HepG2 (cell line): ENCODE results near the gene ATP6V1G2. TPM values are rescaled to one million over a fixed set of nuclear protein-coding genes. Genes with fewer than 3 reads are reported as not detected.

Experiments
- ATAC-seq: fragments of 200-7000 bp; cut with Tn5 transposase; 3 replicates; pipeline ENCODE4 v1.9.1; 2020; ENCODE audit warnings: mild to moderate bottlenecking, moderate library complexity
- BruUV-seq: library from RNA; stranded (reverse); fragments of 400-500 nt; replicated peaks from 2 replicates; lab custom pipeline; 2021; lab: Mats Ljungman, UMichigan
- CTCF ChIA-PET: fragments of 300-600 bp; formaldehyde crosslinking; extraction: SDS; loops from one replicate; lab custom pipeline; 2021; ENCODE audit warnings: low total read pairs, inconsistent platforms, low intra/inter-chr PET ratio; lab: Yijun Ruan, JAX
- POLR2A ChIA-PET: fragments of 350-600 bp; sonication (Branson Sonifier 250); formaldehyde crosslinking; loops from one replicate; lab custom pipeline; 2020; ENCODE audit warnings: antibody characterized with exemption, inconsistent platforms; lab: Yijun Ruan, JAX
- DNase-seq: peaks from one replicate; pipeline ENCODE4 v3.0.0-alpha.2; 2015; ENCODE audit warnings: low spot score
- FAIRE-seq: peaks from 3 replicates; lab custom pipeline; 2011; peaks lifted over from hg19 to GRCh38; lab: Jason Lieb, UNC
- H2AFZ ChIP-seq: one replicate; pipeline ENCODE4 v1.6.1; 2011; ENCODE audit warnings: low read length, inconsistent platforms
- H3K27ac ChIP-seq: fragments of 300-600 bp; 3 replicates; pipeline ENCODE4 v1.8.0; 2011; ENCODE audit warnings: mixed run types, mild to moderate bottlenecking, mixed read lengths, low read length, inconsistent platforms; ENCODE audit not compliant: insufficient read depth; ENCODE audit errors: extremely low read length
- H3K27me3 ChIP-seq, 2 experiments: fragments of 200-600 bp in 1 of 2; 2 replicates in 1 of 2; 3 replicates in 1 of 2; pipeline versions ENCODE4 v1.6.0 to v1.8.0; 2011; ENCODE audit warnings: low read length in 2 of 2, mild to moderate bottlenecking in 2 of 2, moderate library complexity in 2 of 2, inconsistent platforms in 1 of 2; ENCODE audit not compliant: insufficient read depth in 2 of 2, control insufficient read depth in 1 of 2
- H3K36me3 ChIP-seq, 2 experiments: fragments of 200-600 bp in 1 of 2; replicated peaks in 1 of 2; 2 replicates in 1 of 2; 3 replicates in 1 of 2; pipeline versions ENCODE4 v1.5.1 to v1.8.0; 2011; ENCODE audit warnings: low read length in 2 of 2, inconsistent platforms in 1 of 2; ENCODE audit not compliant: insufficient read depth in 2 of 2, control insufficient read depth in 1 of 2
- H3K4me1 ChIP-seq: 2 replicates; pipeline ENCODE4 v1.5.1; 2012; ENCODE audit warnings: low read length, inconsistent platforms; ENCODE audit not compliant: insufficient read depth
- H3K4me2 ChIP-seq: 2 replicates; pipeline ENCODE4 v1.6.0; 2011; ENCODE audit warnings: low read depth, low read length, inconsistent platforms
- H3K4me3 ChIP-seq, 3 experiments: fragments of 200-600 bp in 1 of 3; sonication (generic), shearing (Covaris generic) in 1 of 3; replicated peaks in 1 of 3; 2 replicates each; pipeline ENCODE4 v1.5.1; 2011 to 2016; ENCODE audit warnings: low read length in 3 of 3, inconsistent platforms in 2 of 3, low read depth in 2 of 3, mild to moderate bottlenecking in 2 of 3, control low read depth in 1 of 3, mixed read lengths in 1 of 3; ENCODE audit not compliant: insufficient read depth in 1 of 3
- H3K79me2 ChIP-seq: one replicate; pipeline ENCODE4 v1.6.1; 2011; ENCODE audit warnings: low read length, inconsistent platforms; ENCODE audit not compliant: insufficient read depth
- H3K9ac ChIP-seq: 2 replicates; pipeline ENCODE4 v1.6.0; 2011; ENCODE audit warnings: mild to moderate bottlenecking, low read depth, low read length, inconsistent platforms; ENCODE audit not compliant: insufficient read depth
- H3K9me3 ChIP-seq: 2 replicates; pipeline ENCODE4 v1.5.1; 2012; ENCODE audit warnings: mild to moderate bottlenecking, low read length
- H4K20me1 ChIP-seq: 2 replicates; pipeline ENCODE4 v1.6.0; 2011; ENCODE audit warnings: inconsistent platforms, mild to moderate bottlenecking, low read length, moderate library complexity; ENCODE audit not compliant: insufficient read depth
- CHCHD3 ChIP-seq: sonication (generic); formaldehyde crosslinking; IDR thresholded peaks from 2 replicates; pipeline ENCODE4 v1.8.0; 2022; ENCODE audit warnings: mild to moderate bottlenecking, missing genetic modification reagents, moderate library complexity
- DMAP1 ChIP-seq: IDR thresholded peaks from 2 replicates; pipeline ENCODE4 v1.6.1; 2016
- E2F1 ChIP-seq: sonication (generic); formaldehyde crosslinking; IDR thresholded peaks from 2 replicates; pipeline ENCODE4 v1.5.0; 2020; ENCODE audit warnings: missing genetic modification reagents
- HNF1B ChIP-seq: sonication (generic); formaldehyde crosslinking; IDR thresholded peaks from 2 replicates; pipeline ENCODE4 v1.5.1; 2020; ENCODE audit warnings: mild to moderate bottlenecking, moderate library complexity, missing genetic modification reagents
- PAXIP1 ChIP-seq: sonication (generic); formaldehyde crosslinking; conservative IDR thresholded peaks from 2 replicates; pipeline ENCODE4 v1.4.0; 2020; ENCODE audit warnings: mild to moderate bottlenecking, missing genetic modification reagents, moderate library complexity
- POLR2A ChIP-seq, 2 experiments: IDR thresholded peaks; 2 replicates each; pipeline ENCODE4 v1.6.1; 2011; ENCODE audit warnings: low read depth in 2 of 2, low read length in 2 of 2, mild to moderate bottlenecking in 1 of 2, moderate library complexity in 1 of 2; ENCODE audit not compliant: insufficient read depth in 1 of 2
- PTBP1 ChIP-seq: fragments of 200-400 bp; formaldehyde crosslinking; IDR thresholded peaks from 2 replicates; pipeline ENCODE4 v1.6.1; 2018; ENCODE audit warnings: low read length, low read depth; ENCODE audit not compliant: poor library complexity, severe bottlenecking
- RBM22 ChIP-seq: fragments of 200-400 bp; formaldehyde crosslinking; optimal IDR thresholded peaks from 2 replicates; pipeline ENCODE3; 2017; ENCODE audit warnings: mild to moderate bottlenecking, low read length, moderate library complexity
- SAP130 ChIP-seq: IDR thresholded peaks from 2 replicates; pipeline ENCODE4 v1.6.1; 2016; ENCODE audit warnings: low read depth
- SIX1 ChIP-seq: sonication (generic); formaldehyde crosslinking; IDR thresholded peaks from 2 replicates; pipeline ENCODE4 v1.4.0; 2020; ENCODE audit warnings: missing genetic modification reagents, borderline replicate concordance
- ZBTB20 ChIP-seq: sonication (generic); formaldehyde crosslinking; IDR thresholded peaks from 2 replicates; pipeline ENCODE4 v1.8.1; 2023; ENCODE audit warnings: missing genetic modification reagents, low read depth, mild to moderate bottlenecking, borderline replicate concordance
- ZNF230 ChIP-seq: sonication (generic); formaldehyde crosslinking; IDR thresholded peaks from 2 replicates; pipeline ENCODE4 v1.4.0; 2020; ENCODE audit warnings: mild to moderate bottlenecking, missing genetic modification reagents
- ZNF296 ChIP-seq: sonication (generic); formaldehyde crosslinking; conservative IDR thresholded peaks from 2 replicates; pipeline ENCODE4 v1.5.0; 2020; ENCODE audit warnings: mild to moderate bottlenecking, missing genetic modification reagents
- ZNF317 ChIP-seq: sonication (generic); formaldehyde crosslinking; IDR thresholded peaks from 2 replicates; pipeline ENCODE4 v1.5.0; 2020; ENCODE audit warnings: mild to moderate bottlenecking, missing genetic modification reagents
- ZNF343 ChIP-seq: sonication (generic); formaldehyde crosslinking; IDR thresholded peaks from 2 replicates; pipeline ENCODE4 v1.4.0; 2020; ENCODE audit warnings: mild to moderate bottlenecking, missing genetic modification reagents
- ZNF563 ChIP-seq: sonication (generic); formaldehyde crosslinking; IDR thresholded peaks from 2 replicates; pipeline ENCODE4 v1.8.0; 2022; ENCODE audit warnings: mild to moderate bottlenecking, moderate library complexity, missing genetic modification reagents
- ZNF768 ChIP-seq: sonication (generic); formaldehyde crosslinking; IDR thresholded peaks from 2 replicates; pipeline ENCODE4 v1.4.0; 2020; ENCODE audit warnings: missing genetic modification reagents
- WGBS: methylation state at CpG from one replicate; pipeline ENCODE4 v1.1.6; 2017; ENCODE audit warnings: low lambda C conversion rate; 5-methylcytosine and 5-hydroxymethylcytosine counted together
- in situ Hi-C: cut with HindIII; loops from 2 replicates; pipeline ENCODE4 v1.10.0; 2017; ENCODE audit warnings: low pct_unique_long_range_greater_than_20kb; ENCODE audit not compliant: extremely low pct_ligation_motif_present
- intact Hi-C: fragments of 100-400 bp; cut with micrococcal nuclease; formaldehyde crosslinking; loops from one replicate; pipeline ENCODE4 v1.10.0; 2022; ENCODE audit not compliant: unreplicated experiment
- polyA plus RNA-seq, 8 experiments: library from polyadenylated mRNA; depleted of rRNA in 3 of 8; stranded (reverse) in 7 of 8; unstranded in 1 of 8; fragments of >200 nt; fragmentation: Illumina TruSeq in 4 of 8; extraction: Trizol in 4 of 8; gene quantifications; 2 replicates each; pipeline versions ENCODE4 v1.2.1 to v1.2.3, GENCODE V29; 2011 to 2016; ENCODE audit warnings: low read depth in 4 of 8, missing spikeins in 1 of 8, mixed read lengths in 1 of 8; ENCODE audit not compliant: insufficient read depth in 1 of 8
- total RNA-seq, 5 experiments: library from RNA; depleted of rRNA; stranded (reverse); fragments of >200 nt; fragmentation: Illumina TruSeq; extraction: Trizol; gene quantifications; 2 replicates each; pipeline ENCODE4 v1.2.3, GENCODE V29; 2016; ENCODE audit warnings: low read depth in 1 of 5

The ATP6V1G2 gene
- total and polyA plus RNA-seq, 2 of the 13 experiments (the other 11 are each of a cell fraction or from before 2014, with no cell fraction given): 0.27 to 0.83 TPM

- TF ChIP-seq RBM22 (peak; percentile 91), ZNF768 (CRISPR knock-in tag) (0 out of 2 replicates have a peak, but pooled peaks have one; percentile 45), HNF1B (CRISPR knock-in tag) (no peak; the same call in 1 of the 2 replicates)
Observed at GRCh38 chr6:31528821-31529328, 17.5 kb downstream of the ATP6V1G2 start, which contains the start of gene MCCD1 (continued).

- Histone ChIP-seq H3K79me2 (no peaks in the 10 kb centered on the region), H3K4me3 (no peak overlapping the region), H3K4me1 (peaks cover 75% of the 10 kb centered on the region), H3K4me2 (no peak overlapping the region), H2AFZ (no peak overlapping the region), H3K27me3 (no peaks in the 10 kb centered on the region), H3K27ac (peak overlapping the region; percentile 68), H3K9me3 (no peaks in the 10 kb centered on the region), H3K9ac (no peak overlapping the region), H4K20me1 (peaks cover 26% of the 10 kb centered on the region), H3K36me3 (peaks cover 22 to 35% of the 10 kb centered on the region in 2 experiments)
- peak; percentile 54 for DNase-seq
- intact Hi-C loops: loop anchor here (2.0 kb wide), 1 partner anchor 32 kb away; no protein-coding TSS in a partner anchor
- FAIRE-seq: no peak
- BruUV-seq: no TSS peak
- ChIA-PET CTCF (no interaction called here), POLR2A (interaction anchor here (0.8 to 8.3 kb wide), 6 partner anchors 8 to 66 kb away, joined by 3 to 123 read pairs (median 6); partner anchors contain the start of genes DDX39B and MICB)
- in situ Hi-C loops: loop anchor here (5.0 kb wide), 1 partner anchor 36 kb away; no protein-coding TSS in a partner anchor
- peak; percentile 48 for ATAC-seq
- WGBS: 71% methylated on average over 4 of the region's 4 CpGs
- peak; percentile 82; the same call in 1 of the 2 replicates for TF ChIP-seq SIX1 (CRISPR knock-in tag)
- no peak for TF ChIP-seq SAP130 (CRISPR knock-in tag)
- TF ChIP-seq ZBTB20 (CRISPR knock-in tag): 0 out of 2 replicates have a peak, but pooled peaks have one; percentile 46
- TF ChIP-seq ZNF230 (CRISPR knock-in tag): 0 out of 2 replicates have a peak, but pooled peaks have one; percentile 51
- no peak for TF ChIP-seq ZNF296 (CRISPR knock-in tag)
- TF ChIP-seq E2F1 (CRISPR knock-in tag): no peak
- TF ChIP-seq CHCHD3 (CRISPR knock-in tag): no peak
- no peak for TF ChIP-seq ZNF563
- TF ChIP-seq ZNF343 (CRISPR knock-in tag): no peak
- TF ChIP-seq PAXIP1: no peak
- TF ChIP-seq PTBP1: no peak
- TF ChIP-seq POLR2A (IDR thresholded peaks at IDR 0.05; ENCODE audit: insufficient read depth in 1 of 2, low read depth in 2 of 2, low read length in 2 of 2): 0 out of 4 replicates have a peak, but pooled peaks of 1 of the 2 experiments have one; percentile 5
- no peak for TF ChIP-seq ZNF317 (CRISPR knock-in tag)
- TF ChIP-seq DMAP1 (CRISPR knock-in tag): no peak
Observed at GRCh38 chr6:31528307-31528777, 18.1 kb downstream of the ATP6V1G2 start.
